ENCODE data around the gene RIMBP3C.
"Not testable (repeated sequence)": the region's sequence is repeated elsewhere in the genome, so short reads cannot be mapped to it uniquely, and the experiment has no call there.

DNA sequence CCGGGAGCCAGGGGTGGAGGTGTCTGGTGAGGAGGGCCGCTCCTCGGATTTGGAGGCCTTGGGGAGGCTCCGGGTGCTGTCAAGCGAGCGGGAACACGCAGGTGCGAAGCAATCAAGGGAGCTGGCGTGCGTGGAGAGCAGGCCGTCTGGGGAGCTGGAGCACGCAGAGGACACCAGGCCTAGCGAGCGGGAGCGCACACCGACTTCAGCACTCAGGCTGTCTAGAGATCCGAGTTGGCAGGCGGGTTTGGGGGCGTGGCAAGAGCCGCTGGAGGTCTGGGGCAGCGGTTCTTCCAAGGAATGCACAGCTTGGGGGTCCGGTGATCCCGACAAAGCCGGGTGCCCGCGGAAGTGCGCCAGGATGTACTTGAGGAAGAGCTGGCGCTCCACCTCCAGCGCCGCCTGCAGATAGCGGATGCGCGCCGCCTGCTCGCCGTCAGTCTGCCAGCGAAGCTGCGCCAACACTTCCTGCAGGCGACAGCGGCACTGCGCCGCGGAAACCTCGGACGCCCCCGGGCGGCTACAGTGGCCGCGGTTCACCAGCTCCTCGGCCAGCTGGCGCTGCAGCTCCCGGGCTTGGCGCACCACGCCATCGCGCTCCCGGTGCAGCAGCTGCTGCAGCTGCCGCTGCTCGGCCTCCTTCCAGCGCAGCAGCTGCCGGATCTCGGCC, 1.1 kb downstream of the RIMBP3C start:
- TF ChIP-seq, protein P1, sequence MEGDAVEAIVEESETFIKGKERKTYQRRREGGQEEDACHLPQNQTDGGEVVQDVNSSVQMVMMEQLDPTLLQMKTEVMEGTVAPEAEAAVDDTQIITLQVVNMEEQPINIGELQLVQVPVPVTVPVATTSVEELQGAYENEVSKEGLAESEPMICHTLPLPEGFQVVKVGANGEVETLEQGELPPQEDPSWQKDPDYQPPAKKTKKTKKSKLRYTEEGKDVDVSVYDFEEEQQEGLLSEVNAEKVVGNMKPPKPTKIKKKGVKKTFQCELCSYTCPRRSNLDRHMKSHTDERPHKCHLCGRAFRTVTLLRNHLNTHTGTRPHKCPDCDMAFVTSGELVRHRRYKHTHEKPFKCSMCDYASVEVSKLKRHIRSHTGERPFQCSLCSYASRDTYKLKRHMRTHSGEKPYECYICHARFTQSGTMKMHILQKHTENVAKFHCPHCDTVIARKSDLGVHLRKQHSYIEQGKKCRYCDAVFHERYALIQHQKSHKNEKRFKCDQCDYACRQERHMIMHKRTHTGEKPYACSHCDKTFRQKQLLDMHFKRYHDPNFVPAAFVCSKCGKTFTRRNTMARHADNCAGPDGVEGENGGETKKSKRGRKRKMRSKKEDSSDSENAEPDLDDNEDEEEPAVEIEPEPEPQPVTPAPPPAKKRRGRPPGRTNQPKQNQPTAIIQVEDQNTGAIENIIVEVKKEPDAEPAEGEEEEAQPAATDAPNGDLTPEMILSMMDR (optimal IDR thresholded peaks at IDR 0.05 in 1 of 3, IDR thresholded peaks at IDR 0.05 in 1 of 3, conservative IDR thresholded peaks at IDR 0.05 in 1 of 3; ENCODE audit: extremely low read depth in 1 of 3, insufficient read depth in 2 of 3, low read length in 3 of 3) = not testable (repeated sequence)
- not testable (repeated sequence) for TF ChIP-seq EZH2 (IDR thresholded peaks at IDR 0.05; ENCODE audit: low read length)
